HT-29 (cell line): Measurements from ENCODE around the gene SPTBN4. TPM values are rescaled to one million over a fixed set of nuclear protein-coding genes. Genes with fewer than 3 reads are reported as not detected.
"Not testable (repeated sequence)": the region's sequence is repeated elsewhere in the genome, so short reads cannot be mapped to it uniquely, and the experiment has no call there.

Source experiments
- DNase-seq: peaks from one replicate; pipeline ENCODE4 v3.0.0-alpha.2; 2015; ENCODE audit warnings: low spot score
- total RNA-seq: library from RNA; depleted of rRNA; stranded (reverse); fragments of >200 nt; shearing (Covaris generic); gene quantifications from 2 replicates; pipeline ENCODE4 v1.2.3, GENCODE V29; 2014

The SPTBN4 gene
- total RNA-seq, 1 experiment from 2014 or later = 1.3 TPM

GRCh38 chr19:40441719-40442253 lies 25.0 kb upstream of the SPTBN4 start:
- no peak for DNase-seq

- DNase-seq = no peak
These were observed 24.3 kb upstream of the SPTBN4 start for GRCh38 chr19:40442328-40443130.

GRCh38 chr19:40443131-40443999 lies 23.4 kb upstream of the SPTBN4 start:
- DNase-seq = peak; percentile 100

- peak; percentile 99 for DNase-seq
These were observed 22.6 kb upstream of the SPTBN4 start, which contains the start of gene SERTAD3 for GRCh38 chr19:40444000-40444824. Gene SERTAD3, minus strand, starts transcription at chr19:40444335. Its CDS starts 2,255 bp downstream, at chr19:40442080.

- no peak for DNase-seq
These were observed 21.9 kb upstream of the SPTBN4 start for GRCh38 chr19:40444825-40445312.

- DNase-seq = peak; percentile 63
These were observed 21.0 kb upstream of the SPTBN4 start for GRCh38 chr19:40445780-40446262.

GRCh38 chr19:40446263-40446784 lies 20.5 kb upstream of the SPTBN4 start:
- DNase-seq = no peak

GRCh38 chr19:40449506-40449905 lies 17.3 kb upstream of the SPTBN4 start:
- DNase-seq = no peak

- no peak for DNase-seq
These were observed 16.1 kb upstream of the SPTBN4 start for GRCh38 chr19:40450664-40451063.

- no peak for DNase-seq
These were observed 14.8 kb upstream of the SPTBN4 start for GRCh38 chr19:40452016-40452415.

GRCh38 chr19:40453151-40453735 lies 13.6 kb upstream of the SPTBN4 start:
- DNase-seq = no peak

GRCh38 chr19:40453943-40454342 lies 12.9 kb upstream of the SPTBN4 start:
- DNase-seq = not testable (repeated sequence)

- no peak for DNase-seq
These were observed 9.8 kb upstream of the SPTBN4 start for GRCh38 chr19:40457048-40457447.

- no peak for DNase-seq
These were observed 8.7 kb upstream of the SPTBN4 start for GRCh38 chr19:40457953-40458596.

GRCh38 chr19:40458597-40458974 lies 8.2 kb upstream of the SPTBN4 start:
- no peak for DNase-seq

- no peak for DNase-seq
These were observed 6.6 kb upstream of the SPTBN4 start for GRCh38 chr19:40460185-40460584.

GRCh38 chr19:40461669-40462221 lies 5.1 kb upstream of the SPTBN4 start:
- no peak for DNase-seq

- not testable (repeated sequence) for DNase-seq
These were observed 3.2 kb upstream of the SPTBN4 start for GRCh38 chr19:40463587-40464037.
